ENCODE measurements around the gene EFNA5.

The EFNA5 gene

DNA sequence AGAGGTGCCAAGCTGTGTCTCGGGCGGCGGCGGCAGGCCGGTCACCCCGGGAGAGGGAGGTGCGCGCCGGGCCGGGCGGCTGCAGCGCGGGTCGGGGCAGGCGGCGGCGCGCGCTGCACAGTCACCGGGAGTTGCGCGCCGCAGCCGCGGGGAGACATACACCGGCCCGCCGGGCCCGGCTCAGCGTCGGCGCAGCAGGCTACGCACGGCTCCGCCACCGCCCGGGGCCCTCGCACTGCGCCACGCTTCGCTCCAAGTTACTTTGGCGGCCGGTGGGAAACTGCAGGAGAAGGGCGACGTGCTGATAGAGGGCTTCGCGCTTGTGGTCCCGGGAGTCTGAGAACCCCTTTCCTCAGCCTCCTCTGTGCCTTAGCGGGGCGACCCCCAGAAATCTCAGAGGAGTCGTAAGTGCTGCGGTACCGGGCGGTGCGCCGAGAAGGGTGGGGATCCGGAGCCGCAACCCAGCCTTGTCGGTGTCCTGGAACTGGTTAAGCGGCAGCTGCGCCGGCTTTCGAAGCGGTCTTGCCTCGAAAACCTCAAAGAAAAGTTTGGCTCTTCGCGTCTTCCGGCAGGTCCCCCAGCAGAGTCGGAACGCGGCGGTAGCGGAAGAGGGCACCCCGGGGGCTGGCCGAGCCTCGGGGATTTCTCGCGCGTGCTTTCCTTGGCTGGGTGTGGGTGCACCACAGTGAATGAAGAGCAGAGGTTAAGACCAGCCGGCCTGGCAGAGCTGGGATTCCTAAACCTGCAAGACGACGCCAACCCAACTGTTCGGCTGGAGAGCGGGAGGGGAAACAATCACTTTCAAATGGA, at the start of gene EFNA5:
Gene EFNA5 (minus strand): TSS at position 6 of the 810 bp plus-strand sequence.
- no peak for DNase-seq

DNA sequence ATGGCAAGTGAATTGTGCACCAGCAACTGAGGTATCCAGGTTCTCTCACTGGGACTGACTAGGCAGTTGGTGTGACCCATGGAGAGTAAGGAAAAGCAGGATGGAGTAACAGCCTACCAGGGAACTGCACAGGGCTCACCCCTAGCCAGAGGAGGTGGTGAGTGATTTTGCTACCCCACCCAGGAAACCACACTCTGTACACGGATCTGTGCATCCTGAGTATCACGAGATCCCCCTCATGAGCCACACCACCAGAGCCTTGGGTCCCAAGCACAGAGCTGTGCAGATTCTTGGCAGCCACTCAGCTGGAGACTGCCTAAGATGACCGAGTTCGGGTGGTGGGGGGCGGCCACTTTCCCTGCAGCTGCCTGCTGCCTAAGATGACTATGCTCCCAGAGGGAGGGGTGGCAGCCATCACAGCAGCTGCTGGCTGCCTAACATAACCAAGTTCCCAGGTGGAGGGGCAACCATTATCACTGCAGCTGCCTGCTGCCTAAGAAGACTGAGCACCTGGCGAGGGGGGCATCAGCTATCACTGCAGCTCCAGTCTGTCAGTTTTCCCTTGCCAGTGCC, 48.4 kb upstream of the EFNA5 start:
- no peak for DNase-seq

DNA sequence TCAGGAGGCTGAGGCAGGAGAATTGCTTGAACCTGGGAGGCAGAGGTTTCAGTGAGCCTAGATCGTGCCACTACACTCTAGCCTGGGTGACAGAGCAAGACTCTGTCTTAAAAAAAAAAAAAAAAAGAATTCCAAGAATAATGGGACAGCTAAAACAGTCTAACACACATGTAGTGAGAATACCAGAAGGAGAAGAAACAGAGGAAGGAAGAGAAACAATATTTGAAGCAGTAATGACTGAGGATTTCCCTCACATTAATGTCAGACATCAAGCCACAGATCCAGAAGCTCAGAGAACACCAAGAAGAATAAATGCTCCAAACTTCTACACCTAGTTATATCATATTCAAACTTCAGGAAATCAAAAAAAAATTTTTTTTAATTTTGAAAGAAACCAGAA, 47.1 kb upstream of the EFNA5 start:
- DNase-seq = no peak

DNA sequence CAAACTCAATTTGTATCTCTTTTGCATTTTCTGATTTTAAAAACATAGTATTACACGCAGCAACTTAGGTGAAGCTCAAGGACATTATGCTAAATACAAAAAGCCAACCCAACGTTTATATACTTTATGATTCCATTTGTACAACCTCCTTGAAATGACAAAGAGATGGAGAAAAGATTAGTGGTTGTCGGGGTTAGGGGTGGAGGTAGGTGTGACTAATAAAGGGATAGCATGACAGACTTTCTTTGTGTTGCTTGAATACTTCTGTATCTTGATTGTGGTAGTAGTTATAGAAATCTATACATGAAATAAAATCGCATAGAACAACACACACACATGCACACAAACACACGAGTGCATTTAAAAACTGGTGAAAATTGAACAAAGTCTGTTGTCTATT, 42.5 kb upstream of the EFNA5 start:
- no peak for DNase-seq

DNA sequence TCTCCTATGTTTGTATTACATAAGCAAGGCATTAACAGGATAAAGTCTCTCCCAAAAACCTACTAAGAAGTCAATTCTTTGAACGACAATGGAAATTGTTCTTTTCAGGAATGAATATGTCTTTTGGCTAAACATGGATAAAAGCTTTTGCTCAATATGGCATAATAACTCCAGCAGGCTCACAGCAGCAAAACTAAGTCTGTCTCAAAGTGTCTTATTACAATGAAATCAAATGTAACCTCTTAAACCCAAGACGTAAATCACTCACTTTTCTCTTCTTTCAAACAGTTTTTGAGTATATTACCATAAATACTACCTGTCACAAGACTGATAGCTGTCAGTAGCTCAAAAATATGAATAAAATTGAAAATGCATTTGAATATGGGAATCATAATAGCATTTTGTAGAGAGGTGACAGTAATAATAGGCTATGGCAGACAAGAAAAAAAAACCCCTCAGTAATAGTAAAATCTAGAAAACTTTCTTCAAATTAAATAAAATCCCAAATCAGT, 41.7 kb upstream of the EFNA5 start:
- DNase-seq = no peak

DNA sequence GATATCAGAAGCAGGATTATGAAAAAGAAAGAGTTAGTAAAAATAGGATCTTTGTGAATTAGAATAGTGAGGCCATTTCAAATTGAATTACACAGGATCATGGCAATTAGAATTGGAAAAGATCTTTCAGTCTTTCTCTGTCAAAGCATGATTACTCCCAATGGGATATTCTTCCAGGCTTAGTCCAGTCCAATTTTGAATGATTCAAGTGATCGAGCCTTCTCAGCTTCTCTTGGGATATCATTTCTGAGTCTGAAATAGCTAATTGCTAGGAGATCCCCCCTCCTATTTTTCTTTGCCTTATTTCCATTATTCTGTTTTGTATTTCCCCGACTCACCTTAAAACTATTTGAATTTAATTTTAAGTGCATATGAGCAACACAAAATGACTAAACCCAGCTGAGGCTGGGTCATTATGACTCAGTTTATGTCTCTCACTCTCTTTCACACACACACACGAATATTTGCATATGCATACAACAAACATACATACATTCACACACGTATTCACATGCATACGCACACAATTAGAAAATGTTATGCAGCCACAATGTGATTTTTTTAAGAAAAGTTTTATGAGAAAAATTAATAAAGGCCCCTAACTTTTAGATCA, 34.8 kb upstream of the EFNA5 start:
- DNase-seq = no peak

DNA sequence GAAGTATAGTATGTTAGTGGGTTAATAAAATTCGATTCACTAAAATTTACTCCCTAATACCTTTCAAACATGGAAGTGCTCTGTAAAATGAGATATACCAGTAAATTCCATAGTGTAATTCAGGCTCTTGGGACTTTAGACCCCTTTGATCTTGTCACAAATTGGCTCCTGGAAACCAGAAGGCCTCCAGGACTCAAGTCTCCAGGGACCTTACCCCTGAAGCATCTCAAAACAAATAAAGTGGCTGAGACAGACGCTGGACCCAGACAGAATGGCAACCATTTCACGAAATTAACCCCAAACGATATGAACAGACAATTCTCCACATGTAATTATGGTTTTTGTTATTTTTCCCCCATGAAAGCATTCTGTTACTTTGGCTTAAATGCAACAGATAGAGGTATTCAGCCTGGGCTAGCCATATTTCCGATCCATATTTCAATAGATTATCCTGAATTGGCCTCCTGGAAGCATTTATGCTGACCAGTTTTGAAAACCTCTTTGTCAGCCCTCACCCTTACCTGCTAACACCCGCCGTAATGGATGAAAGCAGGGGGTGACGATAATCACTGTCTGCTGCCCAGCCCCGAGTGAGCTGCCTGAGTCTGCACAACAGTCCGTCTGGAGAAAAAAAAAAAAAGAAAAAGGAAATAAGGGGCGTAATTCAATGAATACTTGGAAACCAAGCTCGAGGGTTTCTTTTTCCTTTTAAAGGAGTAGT, 34.1 kb upstream of the EFNA5 start:
- no peak for DNase-seq

DNA sequence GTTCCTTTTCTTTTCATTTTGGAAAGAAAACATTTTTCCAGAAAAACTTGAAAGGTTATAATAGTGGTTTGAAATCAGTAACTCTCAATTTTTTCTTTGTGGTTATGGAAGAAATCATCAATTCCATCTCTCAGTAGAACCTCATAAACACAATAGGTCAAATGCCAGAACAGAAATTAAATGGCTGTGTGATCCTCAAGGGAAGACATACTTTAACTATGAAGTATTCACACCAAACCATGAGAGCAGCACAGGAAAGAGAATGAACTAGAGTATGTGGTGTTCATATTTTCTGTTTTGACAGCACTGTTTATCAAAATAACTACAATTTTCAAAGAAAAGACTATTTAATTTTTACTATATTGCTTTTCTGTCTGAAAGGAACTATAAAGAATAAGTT, 29.7 kb upstream of the EFNA5 start:
- no peak for DNase-seq

DNA sequence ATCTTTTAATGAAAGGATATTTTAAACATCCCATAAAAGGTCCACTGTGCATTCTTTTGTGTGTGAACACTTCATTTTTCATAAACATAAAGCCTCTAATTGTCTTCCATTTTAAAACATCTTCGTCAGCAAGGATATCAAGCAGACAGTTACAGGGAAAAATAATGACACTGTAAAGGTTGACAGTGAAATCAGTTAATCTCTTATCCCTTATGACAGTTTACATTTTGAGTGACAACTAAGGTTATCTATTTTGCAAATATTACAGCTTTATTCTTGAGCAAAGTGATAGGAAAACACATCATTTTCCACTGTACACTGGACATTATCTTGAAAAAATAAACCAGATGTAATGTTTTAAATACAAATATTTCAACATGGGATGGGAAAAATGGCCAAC, 28.7 kb upstream of the EFNA5 start:
- no peak for DNase-seq

DNA sequence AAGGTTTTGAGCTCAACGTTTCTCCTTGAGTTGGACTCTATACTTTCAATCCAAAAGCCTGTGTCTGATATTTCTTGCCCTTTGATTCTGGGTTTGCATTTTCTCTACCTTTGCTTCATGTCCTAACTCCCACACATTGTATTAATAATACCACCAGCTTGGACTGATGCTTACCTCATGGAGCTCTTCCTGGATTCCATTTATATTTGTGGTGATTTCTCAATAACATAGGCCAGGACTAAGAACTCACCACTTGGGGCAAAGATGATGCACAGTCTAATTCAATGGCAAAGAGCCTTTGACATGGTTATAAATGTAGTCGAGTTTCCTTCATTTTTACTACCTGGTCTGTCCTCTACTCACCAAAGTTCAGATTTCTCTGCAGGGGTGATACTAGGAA, 27.5 kb upstream of the EFNA5 start:
- DNase-seq = no peak

DNA sequence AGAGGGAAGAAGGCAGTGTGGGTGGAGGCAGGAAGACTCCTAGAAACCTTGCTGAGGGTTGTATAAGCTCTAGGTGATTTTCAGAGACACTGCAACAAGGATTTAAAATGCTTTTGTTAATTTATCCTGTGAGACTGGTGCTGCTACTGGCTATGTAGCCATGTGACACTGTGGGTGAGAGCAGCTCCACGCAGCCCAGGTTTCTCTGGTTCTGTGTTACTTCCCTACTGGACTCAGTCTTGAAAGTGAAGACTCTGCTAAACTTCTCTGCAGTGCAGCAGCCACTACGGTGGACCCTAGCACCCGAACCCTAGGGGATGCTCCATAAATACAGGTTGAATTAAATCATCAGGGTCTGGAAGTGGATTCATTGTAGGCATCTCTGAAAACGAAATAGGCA, 25.8 kb upstream of the EFNA5 start:
- no peak for DNase-seq

DNA sequence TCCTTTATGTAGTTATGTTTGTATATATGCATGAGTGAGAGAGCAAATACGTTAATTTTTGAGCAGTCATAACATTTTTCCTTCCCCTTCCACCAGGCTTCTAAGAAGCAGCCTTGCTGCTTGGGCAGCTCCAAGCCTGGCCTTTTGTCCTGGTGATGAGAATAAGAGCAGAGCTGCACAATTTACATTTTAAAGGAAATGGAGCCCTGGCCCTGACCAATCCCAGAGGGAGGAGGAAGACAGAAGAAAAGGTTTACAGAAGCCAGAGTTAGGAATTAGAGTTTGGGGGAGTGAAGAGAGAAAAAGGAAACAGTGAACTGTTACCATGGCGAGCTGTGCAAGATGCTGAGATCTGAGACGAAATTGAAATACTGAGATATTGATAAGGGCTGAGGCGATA, 25.3 kb upstream of the EFNA5 start:
- no peak for DNase-seq

DNA sequence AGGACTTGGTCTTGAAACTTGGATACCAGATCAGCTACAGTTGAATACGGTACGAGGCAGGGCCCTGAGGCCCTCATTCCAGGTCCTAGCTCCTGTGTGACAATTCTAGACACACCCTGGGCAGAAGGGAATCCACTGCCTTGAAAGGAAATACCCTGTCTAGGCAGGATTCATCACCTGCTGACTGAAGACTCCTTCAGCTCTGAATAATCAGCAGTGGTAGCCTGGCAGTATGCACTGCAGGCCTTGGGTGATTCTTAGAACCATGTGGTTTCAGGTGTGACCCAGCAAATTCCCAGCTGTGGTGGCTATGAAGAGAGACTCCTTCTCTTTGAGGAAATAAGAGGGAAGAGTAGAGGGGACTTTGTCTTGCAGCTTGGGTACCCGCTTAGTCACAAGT, 17.2 kb upstream of the EFNA5 start:
- DNase-seq = no peak

DNA sequence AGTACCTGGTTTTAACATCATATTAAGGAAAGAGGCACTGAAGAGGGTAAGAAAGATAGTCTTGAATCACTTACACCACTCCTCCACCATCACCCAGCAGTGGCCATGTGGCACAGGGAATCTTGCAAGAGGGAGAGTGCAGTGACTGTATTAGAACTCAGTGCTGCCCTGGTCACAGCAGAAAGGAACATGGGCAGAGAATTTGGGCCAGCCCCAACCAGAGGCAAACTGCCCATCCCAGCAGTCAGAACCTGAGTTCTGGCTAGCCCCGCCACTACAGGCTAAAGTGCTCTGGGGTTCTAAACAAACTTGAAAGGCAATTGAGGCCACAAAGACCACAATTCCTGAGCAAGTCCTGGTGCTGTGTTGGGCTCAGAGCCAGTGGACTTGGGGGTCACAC, 16.7 kb upstream of the EFNA5 start:
- DNase-seq = no peak

DNA sequence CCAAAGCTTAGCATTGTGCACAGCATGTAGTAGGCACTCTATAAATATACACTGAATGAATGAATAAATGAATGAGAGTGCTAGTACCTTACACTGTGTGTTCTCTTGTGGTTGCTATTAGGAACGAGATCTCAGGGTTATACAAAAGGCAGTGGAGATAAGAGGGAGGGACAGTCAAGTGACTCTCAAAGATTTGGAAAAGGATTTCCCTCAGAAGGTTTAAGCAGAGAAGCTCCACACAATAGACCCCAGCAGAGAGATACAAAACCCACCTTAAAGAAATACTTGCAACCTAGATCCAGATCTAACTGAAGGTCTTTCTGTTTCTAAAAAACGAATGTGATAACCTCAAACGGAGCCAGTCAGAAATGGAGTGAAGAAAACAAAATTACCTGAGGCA, 11.8 kb upstream of the EFNA5 start:
- no peak for DNase-seq

DNA sequence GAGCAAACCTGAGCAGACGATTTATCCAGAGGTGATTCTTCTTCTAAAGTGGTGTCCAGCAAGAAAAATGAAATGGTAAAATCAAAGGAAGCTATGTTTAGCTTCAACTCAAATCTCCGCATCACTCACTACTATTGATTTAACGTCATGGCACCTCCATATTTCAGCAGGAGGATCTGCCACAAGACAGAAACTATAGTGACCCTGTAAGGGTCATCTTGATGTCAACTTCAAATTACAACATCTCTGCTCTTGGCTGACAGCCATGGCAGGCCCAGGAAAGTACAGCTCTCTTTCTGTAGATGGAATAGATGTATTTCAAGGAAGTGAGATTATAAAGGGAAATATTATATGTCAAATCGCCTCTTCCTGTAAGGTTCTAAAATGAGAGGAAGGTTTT, 10.1 kb upstream of the EFNA5 start:
- DNase-seq = no peak

DNA sequence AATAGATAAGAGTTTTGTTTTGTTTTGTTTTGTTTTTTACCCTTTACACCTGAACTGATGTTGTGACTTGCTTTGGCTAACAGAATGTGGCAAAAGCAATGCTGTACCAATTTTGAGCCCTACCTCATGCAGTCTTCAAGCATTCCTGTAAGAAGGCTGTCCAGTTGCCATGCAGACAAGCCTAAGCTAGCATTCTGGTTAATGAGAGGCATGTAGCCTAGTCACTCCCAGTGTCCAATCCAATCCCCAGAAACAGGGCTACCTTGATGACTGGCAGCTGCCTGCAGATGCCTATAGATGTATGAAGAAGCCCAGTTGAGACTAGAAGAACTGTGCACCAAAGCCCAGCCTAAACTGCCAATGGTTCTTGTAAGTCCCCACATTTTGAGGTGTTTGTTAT, 9.4 kb upstream of the EFNA5 start:
- no peak for DNase-seq

DNA sequence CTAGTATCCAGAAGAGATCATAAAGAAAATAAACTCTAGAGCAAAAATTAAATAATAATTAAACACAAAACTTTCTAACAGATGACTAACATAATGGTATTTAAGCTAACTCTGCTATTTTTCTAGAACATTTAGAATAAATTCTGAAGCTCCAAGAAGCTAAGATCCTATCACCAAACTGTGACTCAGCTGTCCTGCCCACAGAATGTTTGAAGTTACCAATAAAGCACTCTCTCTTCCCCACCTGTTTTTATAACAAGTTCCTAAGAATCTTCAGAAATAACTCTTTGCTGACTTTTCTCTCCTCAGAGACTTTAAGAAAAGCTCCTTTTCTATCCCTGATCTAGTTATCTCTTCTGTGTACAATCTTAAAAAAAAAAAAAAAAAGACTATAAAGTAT, 6.0 kb upstream of the EFNA5 start:
- no peak for DNase-seq

DNA sequence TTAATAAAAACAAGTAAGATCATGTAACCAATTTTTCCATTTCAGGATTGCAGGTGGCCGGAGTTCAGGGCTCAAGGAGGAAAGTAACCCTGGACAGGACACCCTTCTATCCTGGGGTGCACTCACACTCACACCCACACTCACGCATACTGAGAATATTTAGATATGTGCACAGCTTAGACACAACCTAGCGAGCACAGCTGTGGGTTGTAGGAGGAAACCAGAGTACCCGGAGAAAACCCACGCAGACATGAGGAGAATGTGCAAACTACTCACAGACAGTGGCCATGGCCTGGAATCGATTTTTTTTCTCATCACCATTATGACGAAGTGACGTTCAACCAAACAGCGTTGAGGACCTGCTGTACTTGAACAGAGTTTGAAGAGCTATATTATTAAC, 4.5 kb upstream of the EFNA5 start:
- no peak for DNase-seq

DNA sequence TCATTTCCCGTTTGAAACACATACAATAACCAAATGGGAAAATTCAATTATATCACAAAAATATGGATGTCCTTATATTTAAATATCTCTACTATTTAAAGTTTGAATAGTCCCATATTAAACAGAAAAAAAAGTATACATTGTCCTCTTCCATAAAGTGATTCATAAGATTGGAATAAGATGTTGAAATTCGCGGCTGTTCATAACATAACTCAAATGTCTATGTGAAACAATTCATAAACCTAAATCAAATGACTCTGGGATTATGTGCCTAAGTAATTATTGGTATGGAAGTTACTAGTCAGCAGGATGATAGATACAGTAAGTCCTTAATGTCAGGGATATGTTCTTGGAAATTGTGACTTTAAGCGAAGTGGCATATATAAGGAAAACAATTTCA, 3.9 kb upstream of the EFNA5 start:
- no peak for DNase-seq

DNA sequence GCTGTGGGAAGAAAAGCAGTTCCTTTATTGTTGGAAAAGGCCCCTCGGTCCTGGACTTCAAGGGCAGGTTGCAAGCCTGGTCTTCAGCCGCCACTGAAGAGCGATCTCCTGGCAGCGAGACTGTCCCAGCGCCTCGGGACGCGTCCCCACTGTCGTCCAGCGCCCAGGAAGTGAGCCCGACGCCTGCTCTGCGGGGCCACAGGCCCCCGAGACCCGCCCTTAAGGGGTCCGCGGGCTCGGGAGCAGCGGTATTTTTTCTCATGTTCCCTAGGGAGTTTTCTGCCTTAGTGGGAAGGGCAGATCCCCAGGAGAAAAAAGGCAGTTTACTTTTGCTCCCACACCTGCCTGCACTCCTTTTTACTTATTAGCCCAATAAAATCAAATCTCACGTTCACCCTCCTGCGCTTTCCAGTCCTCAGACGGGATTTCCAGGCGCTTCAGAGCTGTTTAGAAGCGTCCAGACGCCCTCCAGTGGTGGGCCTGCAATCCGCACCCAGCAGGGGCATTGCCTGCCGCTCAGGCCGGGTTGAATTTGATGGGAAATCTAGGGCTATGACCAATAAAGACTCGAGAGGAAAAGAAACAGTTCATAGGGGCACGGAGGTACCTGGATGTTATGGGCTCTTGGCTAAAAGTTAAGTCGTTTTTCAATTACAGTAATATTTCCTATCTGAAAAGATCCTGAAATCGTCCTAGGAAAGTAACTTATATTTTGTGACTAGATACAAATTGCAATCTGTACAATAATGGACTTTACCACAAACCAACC, 2.8 kb upstream of the EFNA5 start:
- DNase-seq = no peak

DNA sequence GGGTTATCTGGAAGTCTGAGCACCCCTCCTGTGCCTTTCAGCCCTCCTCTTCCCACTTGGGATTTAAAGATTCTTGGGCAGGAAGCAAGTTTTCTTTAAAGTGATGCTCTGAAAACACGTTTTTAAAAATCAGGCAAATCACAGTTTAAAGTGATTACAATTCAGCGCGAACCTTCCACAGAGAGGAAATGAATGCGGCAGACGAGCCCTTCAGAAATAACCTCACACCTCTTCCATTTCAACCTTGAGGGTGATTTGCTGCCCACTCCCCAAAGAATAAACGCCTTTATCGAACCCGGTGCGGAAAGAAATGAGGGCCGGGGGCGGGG, 2.3 kb upstream of the EFNA5 start:
- DNase-seq = no peak

Measured in NCI-H1417 treated with DMSO at 0.1 percent for 48 hours (cell line).